Spleen (tissue), 11 donors: ENCODE measurements around the gene CEP112. TPM values are rescaled to one million over a fixed set of nuclear protein-coding genes. Genes with fewer than 3 reads are reported as not detected.

Experiments
- DNase-seq: peaks from one replicate; pipeline ENCODE4 v3.0.0-alpha.2; 2020
- H3K27ac ChIP-seq, 8 donors: fragments of 200-600 bp; sonication (generic) in 7 of 8; 1 replicate in 4 of 8; 2 replicates in 4 of 8; pipeline versions ENCODE4 v1.5.0 to v1.8.0; 2016 to 2021; ENCODE audit warnings: inconsistent platforms in 4 of 8, mild to moderate bottlenecking in 4 of 8, moderate library complexity in 1 of 8
- H3K27me3 ChIP-seq, 7 donors: fragments of 200-600 bp; sonication (generic) in 6 of 7; replicated peaks in 1 of 7; 1 replicate in 4 of 7; 2 replicates in 3 of 7; pipeline versions ENCODE4 v1.5.0 to v1.8.0; 2016 to 2021; ENCODE audit warnings: inconsistent platforms in 3 of 7, mild to moderate bottlenecking in 1 of 7
- H3K36me3 ChIP-seq, 6 donors: fragments of 200-600 bp; sonication (generic) in 5 of 6; 1 replicate in 4 of 6; 2 replicates in 2 of 6; pipeline versions ENCODE4 v1.5.0 to v1.8.0; 2016 to 2021; ENCODE audit warnings: inconsistent platforms in 2 of 6
- H3K4me1 ChIP-seq, 6 donors: fragments of 200-600 bp; sonication (generic) in 5 of 6; 1 replicate in 3 of 6; 2 replicates in 3 of 6; pipeline versions ENCODE4 v1.5.0 to v1.8.0; 2016 to 2021; ENCODE audit warnings: inconsistent platforms in 3 of 6
- H3K4me3 ChIP-seq, 8 donors: fragments of 200-600 bp; sonication (generic) in 7 of 8; 1 replicate in 4 of 8; 2 replicates in 4 of 8; pipeline versions ENCODE4 v1.5.0 to v1.8.0; 2016 to 2021; ENCODE audit warnings: inconsistent platforms in 4 of 8, mild to moderate bottlenecking in 4 of 8, moderate library complexity in 2 of 8
- H3K9me3 ChIP-seq, 8 donors: fragments of 200-600 bp; sonication (generic) in 7 of 8; 1 replicate in 4 of 8; 2 replicates in 4 of 8; pipeline versions ENCODE4 v1.5.0 to v1.8.0; 2016 to 2021; ENCODE audit warnings: inconsistent platforms in 4 of 8
- POLR2A ChIP-seq, 3 donors: fragments of 450-650 bp; IDR thresholded peaks; one replicate each; pipeline ENCODE4 v1.5.1; 2017; ENCODE audit warnings: antibody characterized with exemption in 3 of 3, mild to moderate bottlenecking in 1 of 3
- POLR2AphosphoS5 ChIP-seq, 3 donors: sonication (generic); formaldehyde crosslinking; IDR thresholded peaks; one replicate each; pipeline ENCODE4 v1.5.1; 2017; ENCODE audit warnings: antibody characterized with exemption in 3 of 3
- WGBS, 5 donors: extraction: QIAGEN DNeasy Blood & Tissue Kit in 3 of 5; methylation state at CpG; one replicate each; pipeline versions ENCODE4 v1.1.5 to v1.1.7; 2013 to 2018; 5-methylcytosine and 5-hydroxymethylcytosine counted together
- intact Hi-C: fragments of 100-400 bp; cut with DNase I; formaldehyde crosslinking; loops from one replicate; pipeline ENCODE4 v1.15.0; 2023; ENCODE audit warnings: low total_unique reads
- polyA plus RNA-seq, 3 donors: library from polyadenylated mRNA; stranded (reverse); fragments of 200-250 nt; gene quantifications; one replicate each; pipeline ENCODE4 v1.2.1, GENCODE V29; 2013
- total RNA-seq, 7 donors: library from RNA; depleted of rRNA in 3 of 7; stranded (reverse); fragments of >200 nt in 3 of 7; fragmentation: NEBNext Ultra II Directional in 4 of 7; extraction: Animal tissue kit (Norgen Biotek cat#: 25700) in 4 of 7; gene quantifications; one replicate each; pipeline versions ENCODE4 v1.1.0 to v1.2.1, GENCODE V29; 2016 to 2021
- TF ChIP-seq, protein P1 (sequence below), 11 experiments: fragments of 200-600 bp in 7 of 11; fragments of 450-650 bp in 4 of 11; sonication (generic) in 4 of 11; IDR thresholded peaks in 8 of 11; conservative IDR thresholded peaks in 3 of 11; 1 replicate in 7 of 11; 2 replicates in 4 of 11; pipeline versions ENCODE4 v1.4.0 to v1.8.0; 2016 to 2021; ENCODE audit warnings: antibody characterized with exemption in 11 of 11, inconsistent platforms in 4 of 11, mild to moderate bottlenecking in 1 of 11
- donor health status: healthy with polysubstance abuse.
- donor health status: DM: no; HTN: no; CAD: no; lungs with moderate emphysema.
- donor health status: DM: no; HTN: no; CAD: no.
- donor health status: Bipolar disorder and iron deficiency.
- donor health status: healthy.
- donor health status: DM: no; HTN: no; CAD: no.
- donor health status: DM: yes; HTN: yes; CAD: no.

Gene CEP112
- total and polyA plus RNA-seq, 10 donors = 3.1 to 31.0 (median 16.8) TPM

DNA sequence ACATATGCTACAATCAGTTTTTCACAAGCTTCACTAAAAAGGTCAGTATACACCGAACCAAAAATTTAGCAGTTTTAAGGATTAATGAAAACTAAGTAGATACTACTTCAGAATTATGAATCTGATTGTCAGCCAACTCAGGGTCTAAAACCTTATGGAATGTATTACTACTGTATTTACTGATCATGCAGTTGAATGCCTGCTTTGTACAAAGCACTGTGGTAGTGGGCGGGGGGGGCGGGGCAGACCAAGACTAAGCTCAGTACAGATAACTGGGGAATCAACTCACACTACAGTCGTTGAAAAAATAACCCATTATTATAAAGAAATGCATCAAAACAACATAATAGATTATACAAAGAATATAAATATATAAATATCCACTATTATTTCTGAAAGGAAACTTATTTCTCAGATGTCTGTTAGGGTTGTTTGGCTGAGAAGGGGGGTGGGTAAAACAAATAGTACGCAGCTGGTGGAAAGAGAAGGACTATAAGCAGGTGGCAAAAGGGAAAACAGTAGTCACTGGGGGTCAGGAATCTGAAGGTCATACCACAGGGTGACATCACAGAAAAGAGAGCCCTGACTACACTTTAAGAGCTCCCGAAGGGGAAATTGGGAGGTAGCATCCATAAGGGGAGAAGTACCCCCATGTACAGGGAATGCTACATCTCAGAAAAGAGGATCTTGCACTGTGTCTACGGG is 521.1 kb downstream of the CEP112 start:
- TF ChIP-seq, protein P1, sequence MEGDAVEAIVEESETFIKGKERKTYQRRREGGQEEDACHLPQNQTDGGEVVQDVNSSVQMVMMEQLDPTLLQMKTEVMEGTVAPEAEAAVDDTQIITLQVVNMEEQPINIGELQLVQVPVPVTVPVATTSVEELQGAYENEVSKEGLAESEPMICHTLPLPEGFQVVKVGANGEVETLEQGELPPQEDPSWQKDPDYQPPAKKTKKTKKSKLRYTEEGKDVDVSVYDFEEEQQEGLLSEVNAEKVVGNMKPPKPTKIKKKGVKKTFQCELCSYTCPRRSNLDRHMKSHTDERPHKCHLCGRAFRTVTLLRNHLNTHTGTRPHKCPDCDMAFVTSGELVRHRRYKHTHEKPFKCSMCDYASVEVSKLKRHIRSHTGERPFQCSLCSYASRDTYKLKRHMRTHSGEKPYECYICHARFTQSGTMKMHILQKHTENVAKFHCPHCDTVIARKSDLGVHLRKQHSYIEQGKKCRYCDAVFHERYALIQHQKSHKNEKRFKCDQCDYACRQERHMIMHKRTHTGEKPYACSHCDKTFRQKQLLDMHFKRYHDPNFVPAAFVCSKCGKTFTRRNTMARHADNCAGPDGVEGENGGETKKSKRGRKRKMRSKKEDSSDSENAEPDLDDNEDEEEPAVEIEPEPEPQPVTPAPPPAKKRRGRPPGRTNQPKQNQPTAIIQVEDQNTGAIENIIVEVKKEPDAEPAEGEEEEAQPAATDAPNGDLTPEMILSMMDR (IDR thresholded peaks at IDR 0.05 in 8 of 11, conservative IDR thresholded peaks at IDR 0.05 in 3 of 11) = no peak
- no peak for TF ChIP-seq POLR2AphosphoS5 (IDR thresholded peaks at IDR 0.05)
- H3K27ac ChIP-seq = no peak overlapping the region
- no peaks in the 10 kb centered on the region for H3K9me3 ChIP-seq
- H3K4me3 ChIP-seq = no peak overlapping the region
- no peaks in the 10 kb centered on the region for H3K27me3 ChIP-seq
- intact Hi-C loops = no loop called here
- WGBS, 5 donors = 88 to 96% (median 91%) methylated on average over 7 of the region's 7 CpGs
- no peaks in the 10 kb centered on the region for H3K36me3 ChIP-seq
- no peak for DNase-seq
- no peaks in the 10 kb centered on the region for H3K4me1 ChIP-seq

DNA sequence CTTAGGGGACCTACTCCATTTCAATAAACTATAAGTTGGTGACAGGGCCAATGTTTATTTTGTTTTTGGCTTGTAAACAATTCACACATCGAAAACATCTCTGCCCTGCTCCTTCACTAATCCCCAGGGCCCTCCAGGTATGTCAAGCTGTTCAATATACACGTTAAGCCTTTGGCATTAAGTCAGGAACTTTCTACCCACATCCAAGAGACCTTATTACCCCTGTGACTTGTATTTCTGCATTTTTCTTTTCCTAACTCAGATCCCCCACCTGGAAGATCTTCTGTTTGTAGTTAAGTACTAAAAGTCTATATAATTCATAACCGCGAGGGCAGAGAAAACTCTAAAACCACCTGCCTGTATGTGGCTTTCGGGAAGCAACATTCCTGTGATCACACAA is 523.7 kb downstream of the CEP112 start:
- no peaks in the 10 kb centered on the region for H3K27me3 ChIP-seq
- H3K4me3 ChIP-seq = no peak overlapping the region
- no peak overlapping the region for H3K27ac ChIP-seq
- no peaks in the 10 kb centered on the region for H3K36me3 ChIP-seq
- H3K9me3 ChIP-seq = no peaks in the 10 kb centered on the region
- no peak for DNase-seq
- 84 to 92% (median 88%) methylated on average over 5 of the region's 5 CpGs for WGBS, 5 donors
- no peaks in the 10 kb centered on the region for H3K4me1 ChIP-seq
- intact Hi-C loops = no loop called here
- TF ChIP-seq POLR2A (IDR thresholded peaks at IDR 0.05) (no peak), POLR2AphosphoS5 (IDR thresholded peaks at IDR 0.05) (no peak)
- TF ChIP-seq, protein P1 (IDR thresholded peaks at IDR 0.05 in 8 of 11, conservative IDR thresholded peaks at IDR 0.05 in 3 of 11) = no peak

DNA sequence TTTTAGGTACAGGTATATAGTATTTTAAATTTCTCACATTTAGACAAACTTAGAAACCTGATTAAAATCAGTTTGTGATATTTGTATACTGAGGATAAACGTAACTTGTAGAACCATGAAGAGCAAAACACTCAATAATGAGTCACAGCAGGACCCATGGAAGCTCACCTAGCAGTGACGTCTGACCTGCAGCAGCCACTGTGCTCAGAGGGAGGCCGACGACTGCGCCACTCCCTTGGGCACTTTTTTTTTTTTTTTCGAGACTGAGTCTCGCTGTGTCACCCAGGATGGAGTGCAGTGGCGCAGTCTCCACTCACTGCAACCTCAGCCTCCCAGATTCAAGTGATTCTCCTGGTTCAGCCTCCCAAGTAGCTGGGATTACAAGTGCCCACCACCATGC is 524.3 kb downstream of the CEP112 start:
- DNase-seq = no peak
- 86 to 97% (median 93%) methylated on average over 8 of the region's 8 CpGs for WGBS, 5 donors

DNA sequence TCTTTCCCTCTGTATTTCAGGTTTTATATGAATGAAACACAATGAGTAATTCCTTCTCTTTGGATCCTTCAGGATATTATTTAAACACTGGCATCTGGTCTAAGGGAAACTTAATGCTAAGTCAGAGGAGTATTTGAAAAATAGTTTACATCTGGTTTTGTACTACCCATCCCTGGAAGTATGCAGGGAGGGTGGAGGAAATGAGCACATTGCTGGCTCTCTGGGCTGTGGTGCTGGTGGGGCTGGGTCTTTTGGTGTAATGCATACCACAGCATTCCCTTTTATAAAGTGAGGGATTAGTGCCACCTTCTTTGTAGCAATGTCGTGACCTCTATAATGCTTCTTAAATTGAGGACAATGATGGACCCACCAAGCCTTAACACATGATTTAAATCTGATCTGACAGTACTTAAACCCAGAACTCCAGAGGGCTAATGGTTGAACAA is 525.0 kb downstream of the CEP112 start:
- Histone ChIP-seq H3K36me3 (no peaks in the 10 kb centered on the region), H3K4me1 (no peaks in the 10 kb centered on the region), H3K4me3 (no peak overlapping the region), H3K27ac (no peak overlapping the region), H3K9me3 (no peaks in the 10 kb centered on the region), H3K27me3 (no peaks in the 10 kb centered on the region)
- TF ChIP-seq POLR2A (IDR thresholded peaks at IDR 0.05) (no peak), POLR2AphosphoS5 (IDR thresholded peaks at IDR 0.05) (no peak)
- TF ChIP-seq, protein P1 (IDR thresholded peaks at IDR 0.05 in 8 of 11, conservative IDR thresholded peaks at IDR 0.05 in 3 of 11) = no peak
- intact Hi-C loops = no loop called here
- DNase-seq = no peak
- WGBS, 5 donors = 85 to 100% (median 91%) methylated on average over 1 of the region's 1 CpG

More for the DNA sequence above, 524.3 kb downstream of the CEP112 start:
- Histone ChIP-seq H3K4me1 (no peaks in the 10 kb centered on the region), H3K9me3 (no peaks in the 10 kb centered on the region), H3K4me3 (no peak overlapping the region), H3K27ac (no peak overlapping the region), H3K36me3 (no peaks in the 10 kb centered on the region), H3K27me3 (no peaks in the 10 kb centered on the region)
- TF ChIP-seq POLR2A (IDR thresholded peaks at IDR 0.05) = no peak
- TF ChIP-seq, protein P1 (IDR thresholded peaks at IDR 0.05 in 8 of 11, conservative IDR thresholded peaks at IDR 0.05 in 3 of 11) = no peak
- no peak for TF ChIP-seq POLR2AphosphoS5 (IDR thresholded peaks at IDR 0.05)
- intact Hi-C loops = no loop called here
